Parietal lobe (tissue), 1 donor: ENCODE data around the gene PRXL2B. TPM values are rescaled to one million over a fixed set of nuclear protein-coding genes. Genes with fewer than 3 reads are reported as not detected.

Experiments used
- total RNA-seq: library from RNA; depleted of rRNA; stranded (reverse); fragments of >200 nt; gene quantifications from one replicate; pipeline ENCODE4 v1.2.3, GENCODE V29; 2014

Gene PRXL2B, protein sequence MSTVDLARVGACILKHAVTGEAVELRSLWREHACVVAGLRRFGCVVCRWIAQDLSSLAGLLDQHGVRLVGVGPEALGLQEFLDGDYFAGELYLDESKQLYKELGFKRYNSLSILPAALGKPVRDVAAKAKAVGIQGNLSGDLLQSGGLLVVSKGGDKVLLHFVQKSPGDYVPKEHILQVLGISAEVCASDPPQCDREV
- 17.2 TPM for total RNA-seq

DNA sequence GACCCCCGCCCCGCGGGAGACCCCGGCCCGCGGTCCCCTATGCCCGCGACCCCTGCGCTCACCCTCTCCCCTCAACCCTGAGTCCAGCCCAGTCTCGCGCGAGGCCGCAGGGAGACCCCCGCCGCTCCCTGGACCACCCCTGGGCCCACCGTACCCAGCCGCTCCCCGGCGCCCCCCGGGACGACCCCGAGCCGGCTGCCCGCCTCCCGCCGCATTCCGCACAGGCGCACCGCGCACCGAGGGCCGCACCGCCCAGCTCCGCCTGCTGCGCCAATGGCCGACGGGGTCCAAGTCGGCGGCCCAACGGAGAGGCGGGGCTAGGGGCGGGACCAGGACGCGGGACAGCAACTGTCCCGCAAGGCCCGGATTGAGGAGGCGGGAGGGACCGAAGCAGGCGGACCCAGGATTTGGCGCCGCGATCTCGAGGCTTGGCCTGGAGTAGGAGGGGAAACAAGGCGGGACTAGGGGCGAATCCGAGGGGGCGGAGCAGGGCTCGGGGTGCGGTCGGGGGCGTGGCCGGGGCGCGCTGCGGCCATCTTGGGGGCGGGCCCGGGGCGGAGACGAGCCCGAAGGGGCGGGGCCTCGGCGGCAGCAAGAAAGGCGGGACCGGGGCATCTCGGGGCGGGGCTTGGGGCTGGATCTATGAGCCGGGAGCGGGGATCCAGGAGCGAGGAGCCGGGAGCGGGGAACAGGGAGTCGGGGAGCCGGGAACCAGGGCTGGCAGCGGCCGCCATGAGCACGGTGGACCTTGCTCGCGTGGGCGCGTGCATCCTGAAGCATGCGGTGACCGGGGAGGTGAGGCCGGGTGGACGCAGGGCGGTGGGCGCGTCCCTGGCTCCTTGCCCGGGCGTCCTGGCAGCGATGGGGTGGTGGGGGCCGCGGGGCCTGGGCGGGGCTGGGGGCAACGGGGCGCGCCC is at the start of gene PRXL2B:
PRXL2B (plus strand) TSS at position 624 of the 917 bp plus-strand sequence; CDS start at position 733, 109 bp downstream.

DNA sequence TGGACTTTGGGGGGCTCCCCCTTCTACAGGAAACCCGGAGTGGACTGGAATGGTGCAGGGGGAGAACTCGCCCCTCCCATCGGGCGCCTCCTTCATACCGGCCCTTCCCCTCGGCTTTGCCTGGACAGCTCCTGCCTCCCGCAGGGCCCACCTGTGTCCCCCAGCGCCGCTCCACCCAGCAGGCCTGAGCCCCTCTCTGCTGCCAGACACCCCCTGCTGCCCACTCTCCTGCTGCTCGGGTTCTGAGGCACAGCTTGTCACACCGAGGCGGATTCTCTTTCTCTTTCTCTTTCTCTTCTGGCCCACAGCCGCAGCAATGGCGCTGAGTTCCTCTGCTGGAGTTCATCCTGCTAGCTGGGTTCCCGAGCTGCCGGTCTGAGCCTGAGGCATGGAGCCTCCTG is 30.3 kb upstream of the PRXL2B start, which contains the start of gene TNFRSF14:
TNFRSF14 (plus strand) TSS at position 95 of the 401 bp plus-strand sequence; CDS start at position 389, 294 bp downstream.

DNA sequence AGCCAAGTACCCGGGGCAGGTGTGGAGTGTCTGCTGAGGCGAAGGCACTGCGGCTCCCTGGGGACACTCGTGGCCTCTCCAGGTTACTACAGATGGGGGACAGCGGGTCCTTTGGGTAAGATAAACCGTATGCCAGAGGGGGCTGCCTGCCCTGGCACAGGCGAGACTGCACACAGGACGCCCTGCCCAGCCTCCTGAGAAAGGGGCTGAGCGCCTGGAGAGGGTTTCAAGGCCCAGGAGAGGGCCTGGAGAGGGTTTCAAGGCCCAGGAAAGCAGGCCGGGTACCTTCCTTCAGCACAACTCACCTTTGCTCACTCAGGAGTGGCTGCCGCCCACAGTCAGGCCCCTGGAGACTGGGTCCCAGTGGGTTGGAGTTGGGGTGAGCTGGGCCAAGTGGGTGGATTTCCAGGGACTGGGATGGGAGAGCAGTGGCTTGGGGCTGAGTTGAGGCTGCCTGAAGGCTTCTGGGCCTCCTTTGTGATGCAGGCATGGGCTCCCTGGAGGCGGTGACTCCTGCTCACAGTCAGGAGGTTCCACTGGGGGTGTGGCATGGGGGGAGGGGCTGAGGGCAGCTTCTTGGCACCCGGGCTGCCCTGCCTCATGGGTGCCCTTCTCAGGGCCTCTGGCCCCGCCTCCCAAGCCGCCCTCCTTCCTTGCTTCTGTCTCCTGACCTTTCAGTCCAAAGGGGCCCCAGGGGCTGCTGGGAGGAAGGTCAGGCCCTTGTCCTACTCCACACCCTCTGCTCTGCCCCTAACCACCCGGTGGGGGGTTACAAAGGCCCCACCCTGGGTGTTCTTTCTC is 46.2 kb downstream of the PRXL2B start, which contains the start of gene MMEL1:
MMEL1 (minus strand) TSS at position 456 of the 801 bp plus-strand sequence. CDS start 3,532 bp downstream, outside the sequence.

Other genes with a start within 250 kb of the PRXL2B start
- gene MORN1, start 195.2 kb upstream of the PRXL2B start, total RNA-seq, result 20.7 TPM
- 40.4 TPM for gene RER1, start 194.9 kb upstream of the PRXL2B start, total RNA-seq
- 18.8 TPM for gene PEX10, start 174.2 kb upstream of the PRXL2B start, total RNA-seq
- gene PLCH2, start 110.5 kb upstream of the PRXL2B start, total RNA-seq, result 11.0 TPM
- 44.4 TPM for gene PANK4, start 60.2 kb upstream of the PRXL2B start, total RNA-seq
- 16.0 TPM for gene HES5, start 56.5 kb upstream of the PRXL2B start, total RNA-seq
- gene TNFRSF14, start 30.4 kb upstream of the PRXL2B start, total RNA-seq, result 2.8 TPM
- 7.8 TPM for gene MMEL1, start 46.2 kb downstream of the PRXL2B start, total RNA-seq
- gene TTC34, start 214.9 kb downstream of the PRXL2B start, total RNA-seq, result 0.63 TPM